Amniotic epithelial cell (primary cell): Measurements from ENCODE around the gene ABCE1.
"Not testable (repeated sequence)": the region's sequence is repeated elsewhere in the genome, so short reads cannot be mapped to it uniquely, and the experiment has no call there.

ENCODE experiments used
- DNase-seq: peaks from one replicate; pipeline ENCODE4 v3.0.0-alpha.2; 2010; ENCODE audit warnings: low read depth

ABCE1 gene

DNA sequence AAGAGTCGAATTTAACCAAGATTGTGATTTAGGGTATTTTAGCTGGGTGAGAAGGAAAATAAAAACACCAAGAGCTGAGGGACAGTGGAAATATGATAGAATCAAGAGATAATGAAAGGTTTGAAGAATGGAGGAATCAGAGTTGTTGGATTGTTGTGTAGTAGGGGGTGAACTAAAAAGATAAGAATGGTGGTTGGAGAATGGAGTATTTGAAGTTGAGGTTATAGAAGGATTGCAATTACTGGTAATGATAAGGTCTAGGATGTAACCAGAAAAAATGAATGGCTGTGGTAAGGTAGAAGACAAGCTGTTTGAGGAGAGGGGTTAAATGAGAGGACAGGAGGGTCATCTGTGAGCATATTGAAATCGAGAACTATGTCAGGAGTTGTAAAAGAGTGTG lies 4.5 kb downstream of the ABCE1 start:
- no peak for DNase-seq

DNA sequence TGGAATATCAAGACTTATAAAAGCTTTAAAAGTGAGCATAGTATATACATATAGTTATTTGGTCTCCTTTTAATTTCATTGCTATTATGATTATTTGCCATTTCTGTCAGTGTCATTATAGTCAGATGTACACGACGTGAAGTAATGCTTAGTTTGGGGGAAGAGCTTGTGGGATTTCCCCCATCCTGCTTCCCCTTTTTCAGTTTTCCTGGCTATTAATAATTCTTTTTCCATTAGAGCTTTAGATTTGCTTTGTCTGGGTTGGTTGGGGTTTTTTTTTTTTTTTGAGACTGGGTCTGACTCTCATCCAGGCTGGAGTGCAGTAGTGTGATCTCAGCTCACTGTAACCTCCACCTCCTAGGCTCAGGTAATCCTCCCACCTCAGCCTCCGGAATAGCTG lies 5.4 kb downstream of the ABCE1 start:
- DNase-seq, result no peak

- no peak for DNase-seq
Measured at GRCh38 chr4:145107126-145107525, 9.0 kb downstream of the ABCE1 start.

DNA sequence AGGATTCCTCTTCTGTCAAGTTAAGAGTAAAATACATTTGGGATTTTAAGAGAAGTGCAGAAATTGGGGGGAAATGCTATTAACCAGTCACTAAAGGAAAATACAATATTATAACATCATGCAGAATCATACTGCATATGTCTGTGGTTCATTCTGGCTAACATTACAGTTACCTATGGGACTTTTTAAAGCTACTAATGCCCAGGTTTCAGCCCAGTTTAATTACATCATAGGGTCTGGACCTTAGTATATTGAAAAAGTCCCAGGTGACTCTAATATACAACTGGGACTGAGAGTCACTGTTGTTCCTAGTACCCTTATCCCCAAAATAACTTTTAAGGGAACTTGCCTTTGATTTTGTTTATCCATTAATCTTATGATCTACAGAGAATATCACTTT lies 10.0 kb downstream of the ABCE1 start:
- no peak for DNase-seq

DNA sequence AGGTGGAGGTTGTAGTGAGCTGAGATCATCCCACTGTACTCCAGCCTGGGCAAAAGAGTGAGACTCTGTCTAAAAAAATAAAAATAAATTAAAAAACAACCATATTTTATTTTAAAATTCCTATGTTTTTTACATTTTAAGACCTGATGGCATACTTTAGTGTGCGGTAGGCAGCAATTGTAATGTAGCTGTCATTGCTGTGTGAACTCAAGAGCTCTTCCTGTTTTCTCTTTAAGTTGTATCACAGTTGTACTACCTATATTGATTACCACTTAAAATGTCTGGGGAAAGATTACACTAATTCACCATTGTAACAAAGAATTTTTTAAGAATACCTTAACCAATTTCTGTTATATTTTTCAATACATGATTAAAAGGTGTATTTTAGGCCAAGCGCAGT lies 27.3 kb downstream of the ABCE1 start:
- DNase-seq, result no peak

- DNase-seq, result no peak
Measured at GRCh38 chr4:145130130-145130529, 32.0 kb downstream of the ABCE1 start.

- peak; percentile 89 for DNase-seq
Measured at GRCh38 chr4:145130788-145131399, 32.8 kb downstream of the ABCE1 start.

GRCh38 chr4:145131848-145132247 lies 33.7 kb downstream of the ABCE1 start:
- no peak for DNase-seq

- DNase-seq, result peak; percentile 10
Measured at GRCh38 chr4:145132511-145133098, 34.5 kb downstream of the ABCE1 start.

DNA sequence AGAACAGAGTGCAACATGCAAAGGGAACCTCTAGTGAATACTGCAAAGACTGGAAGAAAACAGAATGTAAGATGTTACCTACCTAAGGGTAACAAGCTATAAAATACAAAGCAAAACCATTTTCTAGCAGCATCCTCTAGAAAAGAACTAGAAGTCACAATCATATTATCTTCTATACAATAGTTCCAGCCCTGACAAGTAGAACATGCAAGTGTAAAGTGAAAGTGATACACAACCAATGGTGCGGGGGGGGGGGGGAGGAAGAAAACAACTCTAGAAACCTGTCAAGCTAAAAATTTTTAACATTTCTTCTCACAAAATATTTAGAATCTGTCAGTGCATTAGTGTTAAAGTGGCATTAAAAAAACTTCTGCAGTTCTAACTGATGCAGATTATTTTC lies 38.1 kb downstream of the ABCE1 start:
- not testable (repeated sequence) for DNase-seq

DNA sequence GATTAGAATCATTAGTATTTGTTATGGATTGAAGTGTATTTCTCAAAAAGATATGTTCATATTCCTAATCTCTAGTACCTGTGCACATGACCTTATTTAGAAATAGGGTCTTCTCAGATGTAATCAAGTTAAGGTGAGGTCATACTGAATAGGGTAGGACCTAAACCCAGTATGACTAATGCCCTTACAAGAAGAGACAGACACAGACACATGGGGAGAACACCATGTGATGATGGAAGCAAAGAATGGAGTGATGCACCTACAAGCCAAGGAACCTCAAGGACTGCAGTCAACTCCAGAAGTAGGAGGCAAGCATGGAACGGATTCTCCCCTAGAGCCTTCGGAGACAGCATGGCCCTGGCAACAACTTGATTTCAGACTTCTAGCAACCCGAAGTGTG lies 50.9 kb downstream of the ABCE1 start:
- DNase-seq, result no peak

DNA sequence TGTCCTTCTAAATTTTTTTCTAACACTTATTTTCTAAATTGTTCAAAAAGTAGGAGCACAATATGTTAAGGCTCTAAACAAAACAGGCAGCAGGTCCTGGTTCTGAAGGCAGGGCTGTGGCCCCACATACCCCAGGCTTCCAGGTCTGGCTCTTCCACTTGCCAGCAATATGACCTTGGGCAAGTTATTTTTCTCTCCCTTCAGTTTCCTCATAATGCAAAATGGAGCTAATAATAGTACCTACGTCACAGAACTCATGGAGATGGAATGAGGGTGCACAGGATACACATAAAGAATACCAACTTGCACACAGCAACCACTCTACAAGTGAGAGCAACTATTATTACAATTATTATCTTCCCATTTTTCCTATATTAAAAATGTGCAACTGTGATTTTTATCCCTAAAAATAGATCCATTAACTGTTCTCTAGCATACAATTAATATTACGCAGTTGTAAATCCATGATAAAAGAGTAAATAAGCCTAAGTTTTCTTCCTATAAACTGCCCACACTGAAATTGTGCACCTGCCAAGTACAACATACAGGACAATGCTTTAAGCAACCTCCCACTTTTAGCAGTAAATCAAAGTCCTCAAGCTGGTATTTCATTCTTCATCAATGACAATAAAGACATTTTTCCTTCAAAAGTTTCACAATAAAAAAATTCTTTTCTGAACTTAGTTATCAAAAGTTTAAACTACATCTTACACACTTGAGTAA lies 55.2 kb downstream of the ABCE1 start:
- DNase-seq, result no peak

DNA sequence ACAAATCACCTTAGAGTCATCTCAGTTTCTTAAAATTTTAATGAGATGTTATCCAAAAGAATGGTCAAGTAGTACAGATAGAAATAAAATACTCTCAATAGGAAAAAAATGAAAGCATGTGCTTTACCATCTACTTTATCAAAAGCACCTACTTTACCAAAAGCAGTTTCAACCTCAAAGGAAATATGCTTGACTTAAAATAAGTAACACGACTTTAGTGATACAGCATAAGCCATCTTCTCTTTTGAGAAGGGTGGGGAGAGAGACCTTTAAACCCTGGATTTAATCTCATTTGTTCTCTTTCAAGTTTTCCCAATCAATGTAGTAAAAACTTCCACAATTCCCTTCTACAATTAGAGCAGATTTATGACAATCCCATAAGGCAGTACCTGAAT lies 55.8 kb downstream of the ABCE1 start:
- DNase-seq, result no peak

GRCh38 chr4:145154573-145154972 lies 56.5 kb downstream of the ABCE1 start:
- no peak for DNase-seq

DNA sequence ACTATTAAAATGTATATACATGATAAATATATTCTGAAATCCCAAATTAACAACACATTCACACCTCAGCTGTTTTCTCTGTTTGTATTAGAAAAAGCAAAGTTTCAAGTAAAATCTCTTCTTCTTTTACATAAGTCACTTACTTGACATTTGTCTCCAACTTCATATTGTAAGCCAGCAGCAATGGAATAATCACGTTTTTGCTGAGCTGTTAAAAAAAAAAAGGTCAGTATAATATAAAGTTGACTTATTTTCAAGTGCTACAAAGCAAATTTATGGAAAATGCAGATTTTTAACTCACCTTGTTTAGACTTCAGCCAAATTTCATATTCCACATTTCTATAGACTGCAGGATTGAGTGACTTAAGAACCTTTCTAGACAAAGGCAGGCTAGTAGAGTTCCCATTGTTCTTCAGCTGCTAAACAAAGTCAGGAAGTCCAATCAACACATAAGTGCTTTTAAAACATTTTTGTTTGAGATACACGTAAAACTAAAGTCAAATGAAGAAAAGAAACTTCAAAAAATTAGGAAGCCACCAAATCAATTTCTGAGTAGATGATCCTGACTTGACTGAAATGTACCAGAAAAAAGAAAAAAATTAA lies 57.3 kb downstream of the ABCE1 start:
- no peak for DNase-seq

- DNase-seq, result no peak
Measured at GRCh38 chr4:145156986-145157385, 58.9 kb downstream of the ABCE1 start.

DNA sequence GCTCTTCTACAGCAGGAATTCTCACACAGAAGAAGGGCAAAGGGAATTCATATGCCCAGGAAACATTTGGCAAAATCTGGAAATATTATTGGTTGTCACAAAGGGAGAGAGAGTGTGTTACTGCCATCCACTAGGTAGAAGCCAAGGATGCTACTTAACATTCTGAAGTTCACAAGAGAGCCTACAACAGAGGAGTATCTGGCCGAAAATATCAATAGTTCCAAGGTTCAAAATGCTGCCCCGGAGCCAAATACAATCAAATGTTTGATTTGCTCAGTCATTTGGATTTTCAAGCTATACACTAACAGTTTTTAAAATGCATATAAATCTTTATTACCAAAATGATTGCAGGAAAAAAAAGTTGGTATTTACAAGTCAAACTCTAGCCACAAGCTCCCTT lies 63.4 kb downstream of the ABCE1 start:
- no peak for DNase-seq

- DNase-seq, result no peak
Measured at GRCh38 chr4:145167887-145168286, 69.8 kb downstream of the ABCE1 start.

- no peak for DNase-seq
Measured at GRCh38 chr4:145168581-145169187, 70.6 kb downstream of the ABCE1 start.

- no peak for DNase-seq
Measured at GRCh38 chr4:145170223-145170622, 72.1 kb downstream of the ABCE1 start.

DNA sequence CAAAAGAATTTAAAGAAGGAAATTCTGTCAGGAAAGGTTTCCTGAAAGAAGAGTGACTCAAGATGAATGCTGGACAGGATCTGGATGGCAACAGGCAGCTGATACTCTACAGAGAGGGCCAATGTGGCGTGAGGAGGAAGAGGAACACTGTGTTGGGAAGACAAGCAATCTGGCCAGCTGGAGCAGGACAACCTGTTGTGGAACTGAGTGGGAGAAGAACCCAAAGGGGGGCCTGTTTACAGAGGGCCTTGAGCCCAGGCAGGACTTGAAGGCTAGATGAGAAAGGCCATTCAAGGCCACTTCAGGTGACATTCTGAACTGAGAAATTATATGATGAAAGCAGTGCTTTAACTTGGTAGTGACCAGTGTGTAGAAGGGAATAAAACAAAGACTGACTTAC lies 73.8 kb downstream of the ABCE1 start:
- DNase-seq, result no peak

- DNase-seq, result peak; percentile 11
Measured at GRCh38 chr4:145176641-145177432, 78.7 kb downstream of the ABCE1 start.
